Kidney glomerular epithelial cell (primary cell): ENCODE measurements around the gene ARHGEF12.

ENCODE experiments used
- DNase-seq: peaks from one replicate; lab custom pipeline; 2025; lab: John Stamatoyannopoulos, UW

ARHGEF12 gene

GRCh38 chr11:120335908-120336640 lies at the start of gene ARHGEF12:
TSS of gene ARHGEF12 (plus strand) at chr11:120336413. CDS start at chr11:120337244, 831 bp downstream.
- peak; percentile 76 for DNase-seq

DNA sequence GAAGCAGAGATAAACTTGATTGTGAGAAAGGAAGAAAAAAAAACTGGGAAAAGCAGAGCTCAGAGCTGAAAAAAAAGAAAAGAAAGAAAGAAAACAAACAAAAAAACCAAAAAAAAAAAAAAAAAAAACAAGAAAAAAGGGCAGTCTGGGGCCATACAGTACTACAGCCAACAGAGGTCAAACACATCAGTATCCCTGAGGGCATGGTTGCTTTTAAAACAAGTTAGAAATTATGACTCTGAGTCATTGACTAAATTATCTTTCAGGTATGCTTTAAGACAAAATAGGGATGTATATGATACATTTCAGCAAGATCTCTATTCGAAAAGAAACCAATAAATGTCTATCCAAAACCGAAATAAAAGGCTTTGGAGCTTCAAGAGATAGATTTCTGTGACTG lies 48.2 kb upstream of the ARHGEF12 start:
- no peak for DNase-seq

- DNase-seq: no peak
Observed at GRCh38 chr11:120289426-120289825, 46.8 kb upstream of the ARHGEF12 start.

- no peak for DNase-seq
Observed at GRCh38 chr11:120290956-120291355, 45.3 kb upstream of the ARHGEF12 start.

DNA sequence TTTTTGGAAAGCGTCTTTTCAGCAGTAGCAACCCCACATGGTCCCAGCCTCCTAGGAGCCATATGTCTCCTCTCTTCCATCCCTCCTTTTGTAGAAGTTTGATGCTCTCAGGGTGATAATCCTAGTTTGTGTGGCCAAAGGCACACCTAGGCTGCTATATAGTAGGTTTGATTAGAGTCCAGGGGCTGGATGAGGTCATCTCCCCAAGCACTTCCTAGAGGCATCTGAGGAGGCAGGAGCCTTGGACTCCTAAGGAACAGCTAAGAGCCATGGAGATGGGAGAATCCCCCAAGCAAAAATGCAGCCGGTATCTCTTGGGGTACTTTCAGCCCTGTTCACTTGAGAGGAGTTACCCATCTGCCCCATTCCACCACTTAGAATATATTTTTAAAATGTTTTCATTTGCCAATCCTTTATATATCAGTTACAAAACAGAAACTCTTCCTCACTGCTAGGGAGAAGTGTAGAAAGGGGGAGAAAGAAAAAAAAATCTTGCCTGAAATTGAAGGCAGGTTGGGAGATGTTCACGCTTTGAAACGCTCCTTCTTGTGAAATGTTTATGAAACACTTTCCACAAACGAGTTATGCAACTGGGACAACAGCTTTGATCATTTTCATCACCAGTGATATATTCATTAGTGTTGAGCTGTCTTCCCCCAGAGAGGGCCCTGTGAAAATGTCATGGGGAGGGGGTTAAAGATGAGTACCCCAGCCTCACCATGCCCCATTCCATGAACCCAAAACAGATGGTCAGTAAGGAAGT lies 43.0 kb upstream of the ARHGEF12 start:
- DNase-seq: no peak

DNA sequence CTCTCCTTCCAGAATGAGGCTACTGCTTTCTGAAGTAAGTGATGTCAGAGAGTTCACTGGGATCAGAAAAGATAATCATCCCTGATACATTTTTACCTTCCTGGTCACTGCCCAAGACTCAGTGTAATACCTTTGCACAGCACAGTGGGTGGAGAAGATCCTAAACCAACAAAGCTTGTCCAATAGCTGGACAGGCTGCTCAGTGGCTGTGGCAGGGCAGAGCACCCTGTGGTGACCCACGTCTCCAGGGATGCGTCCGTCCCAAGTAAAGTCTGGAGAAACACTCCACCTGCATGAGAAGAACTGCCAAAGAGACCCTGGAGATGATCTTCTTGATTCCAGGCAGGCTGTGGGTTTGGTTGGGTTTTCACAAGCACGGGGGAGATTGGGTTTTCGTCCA lies 42.1 kb upstream of the ARHGEF12 start:
- DNase-seq: no peak

GRCh38 chr11:120295099-120295498 lies 41.1 kb upstream of the ARHGEF12 start:
- no peak for DNase-seq

GRCh38 chr11:120296554-120296953 lies 39.7 kb upstream of the ARHGEF12 start:
- DNase-seq: no peak

DNA sequence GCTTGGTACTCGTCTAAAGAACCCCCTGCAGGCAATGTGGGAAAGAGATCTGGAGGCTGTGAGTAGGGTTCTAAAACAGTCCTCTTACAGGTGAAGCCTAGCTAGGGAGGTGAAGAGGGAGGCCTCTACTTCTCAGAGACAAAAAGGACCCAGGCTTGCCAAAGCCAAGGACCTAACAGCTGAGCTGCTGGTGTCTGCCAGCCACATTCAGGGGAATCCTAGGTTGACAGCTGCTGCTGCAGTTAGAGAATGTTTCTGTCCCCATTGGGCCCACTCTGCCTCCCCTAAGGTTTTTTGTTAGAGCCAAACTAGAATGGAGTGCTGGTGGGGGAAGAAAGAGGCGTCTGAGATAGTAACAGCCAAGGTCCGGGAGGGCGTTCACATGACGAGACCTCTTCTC lies 37.8 kb upstream of the ARHGEF12 start:
- DNase-seq: no peak

- peak; percentile 28 for DNase-seq
Observed at GRCh38 chr11:120302001-120302805, 34.0 kb upstream of the ARHGEF12 start.

DNA sequence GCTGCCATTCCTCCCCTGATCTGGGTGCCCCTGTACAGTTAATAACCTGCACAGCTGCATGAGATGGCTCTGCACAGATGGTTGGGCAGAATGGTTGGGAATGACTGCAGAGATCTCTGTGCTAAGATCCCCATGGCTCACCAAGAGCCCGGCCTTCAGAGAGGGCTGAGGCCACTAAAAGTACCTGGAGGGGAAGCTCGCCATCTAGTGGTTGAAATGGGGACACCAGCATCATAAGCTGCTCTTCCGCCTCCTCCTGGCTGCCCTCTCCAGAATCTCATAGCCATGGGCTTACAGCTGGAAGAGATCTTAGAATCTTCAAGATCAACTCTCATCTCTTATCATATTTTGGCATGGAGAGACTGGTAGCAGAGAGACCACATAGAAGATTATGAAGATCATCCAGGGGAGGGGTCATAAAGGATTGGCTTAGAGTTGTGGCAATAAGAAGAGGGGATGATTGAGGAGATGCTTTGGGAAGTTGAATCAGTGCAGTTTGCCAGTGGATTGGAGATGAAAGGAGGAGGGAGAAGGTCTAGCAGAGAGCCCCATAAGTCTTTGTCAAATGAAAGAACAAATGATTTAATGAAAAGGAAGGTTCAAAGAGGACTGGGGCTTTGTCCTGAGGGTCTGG lies 33.1 kb upstream of the ARHGEF12 start:
- DNase-seq: peak; percentile 48

GRCh38 chr11:120304526-120304925 lies 31.7 kb upstream of the ARHGEF12 start:
- DNase-seq: peak; percentile 32

GRCh38 chr11:120305286-120305685 lies 30.9 kb upstream of the ARHGEF12 start:
- DNase-seq: no peak

GRCh38 chr11:120306519-120307242 lies 29.5 kb upstream of the ARHGEF12 start:
- DNase-seq: peak; percentile 49

- no peak for DNase-seq
Observed at GRCh38 chr11:120307476-120307875, 28.7 kb upstream of the ARHGEF12 start.

DNA sequence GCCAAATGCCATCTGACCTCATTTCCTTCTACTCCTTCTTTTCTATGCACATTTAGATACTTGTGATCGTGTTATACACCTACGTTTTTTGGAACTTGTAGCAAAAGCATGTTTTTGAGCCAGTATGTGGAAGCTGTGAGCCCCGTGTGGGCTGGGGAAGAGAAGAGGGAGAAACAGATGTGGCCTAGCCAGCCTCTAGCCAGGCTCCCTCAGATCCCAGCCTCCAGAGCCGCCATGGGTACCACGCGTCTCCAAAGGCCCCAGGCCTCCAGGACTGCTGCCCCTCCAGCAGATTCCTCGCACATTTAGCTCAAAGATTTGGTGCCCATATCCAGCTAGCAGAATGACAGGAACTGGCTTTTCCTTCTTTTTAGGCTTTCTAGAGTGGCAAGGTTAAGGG lies 28.1 kb upstream of the ARHGEF12 start:
- no peak for DNase-seq

DNA sequence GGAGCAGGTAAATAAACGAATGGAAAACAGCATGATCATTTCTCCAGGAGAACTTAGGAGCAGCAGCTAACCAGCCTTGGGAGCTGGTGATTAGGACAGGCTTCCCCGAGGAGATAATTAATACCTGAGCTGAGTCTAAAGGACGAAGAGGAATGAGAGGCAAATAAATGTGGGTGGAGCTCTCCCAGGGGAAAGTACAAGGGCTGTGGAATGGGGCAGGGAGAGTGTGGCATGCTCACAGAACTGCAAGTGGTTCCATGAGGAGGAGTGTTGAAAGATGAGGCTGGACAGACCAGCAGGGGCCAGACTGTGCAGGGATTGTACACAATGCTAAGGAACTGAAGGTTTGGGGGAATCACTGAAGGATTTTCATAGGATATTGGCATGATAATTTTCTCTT lies 25.3 kb upstream of the ARHGEF12 start:
- no peak for DNase-seq

- no peak for DNase-seq
Observed at GRCh38 chr11:120314861-120315260, 21.4 kb upstream of the ARHGEF12 start.

DNA sequence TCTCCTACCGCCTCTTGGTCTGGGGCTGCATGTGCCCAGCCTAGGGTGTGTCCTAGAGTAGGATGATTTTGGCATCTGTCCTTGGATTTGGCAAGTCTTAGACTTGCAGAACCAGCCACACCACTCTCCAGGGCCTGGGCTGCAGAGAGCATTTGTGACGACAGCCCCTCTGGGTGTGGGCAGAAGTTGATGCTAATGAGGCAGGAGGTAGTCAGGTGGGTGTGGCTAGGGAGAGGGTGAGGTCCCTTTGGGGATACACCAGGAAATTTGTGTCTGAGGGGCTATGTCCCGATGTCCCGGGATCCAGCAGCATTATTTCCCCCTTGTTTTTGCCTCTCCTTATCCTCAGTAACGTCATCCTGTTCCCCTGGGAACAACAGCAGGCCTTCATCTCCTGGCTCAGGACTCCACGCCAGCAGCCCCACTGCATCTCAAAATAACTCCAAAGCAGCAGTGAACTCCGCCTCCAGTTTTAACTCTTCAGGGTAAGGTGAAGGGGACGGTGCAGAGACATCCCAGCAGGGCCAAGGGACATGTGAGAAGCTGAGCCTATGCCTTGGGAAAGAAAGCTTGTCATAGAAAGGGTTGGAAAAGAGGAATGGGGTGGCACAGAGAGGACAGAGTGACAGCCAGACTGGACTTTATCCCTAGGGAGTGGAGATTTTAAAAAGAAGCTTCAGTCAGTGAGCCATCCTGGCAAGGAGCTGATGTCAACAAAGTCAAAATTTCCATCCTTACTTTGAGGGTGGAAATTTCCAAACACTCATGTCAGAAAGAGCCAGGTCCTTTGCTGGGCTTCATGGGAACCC lies 19.1 kb upstream of the ARHGEF12 start:
- no peak for DNase-seq

- no peak for DNase-seq
Observed at GRCh38 chr11:120317689-120318480, 18.3 kb upstream of the ARHGEF12 start.
